IMR-90 (cell line): ENCODE data around the gene MT1X. TPM values are rescaled to one million over a fixed set of nuclear protein-coding genes. Genes with fewer than 3 reads are reported as not detected.

Source experiments
- ATAC-seq: fragments of 200-7000 bp; cut with Tn5 transposase; 2 replicates; pipeline ENCODE4 v1.9.1; 2020; ENCODE audit warnings: low read depth, mild to moderate bottlenecking, moderate library complexity
- BruUV-seq: library from RNA; stranded (reverse); fragments of 400-500 nt; replicated peaks from 2 replicates; lab custom pipeline; 2021; lab: Mats Ljungman, UMichigan
- CTCF ChIA-PET: fragments of 300-600 bp; formaldehyde crosslinking; extraction: SDS; loops from one replicate; lab custom pipeline; 2021; ENCODE audit warnings: antibody characterized with exemption; lab: Yijun Ruan, JAX
- POLR2A ChIA-PET: fragments of 300-600 bp; sonication (Branson Sonifier 250); formaldehyde crosslinking; loops from one replicate; lab custom pipeline; 2022; ENCODE audit warnings: antibody characterized with exemption; ENCODE audit not compliant: unreplicated experiment; lab: Charles Lee
- DNase-seq: peaks from one replicate; pipeline ENCODE4 v3.0.0; 2013
- H2AFZ ChIP-seq: replicated peaks from 2 replicates; pipeline ENCODE3; 2013; ENCODE audit warnings: low read length, mild to moderate bottlenecking; ENCODE audit not compliant: poor library complexity
- H2AK5ac ChIP-seq: 2 replicates; pipeline ENCODE4 v1.6.1; 2013; ENCODE audit warnings: low read depth, low read length, inconsistent platforms
- H2AK9ac ChIP-seq: replicated peaks from 2 replicates; pipeline ENCODE3; 2013; ENCODE audit warnings: mild to moderate bottlenecking, low read depth, low read length, moderate library complexity; ENCODE audit not compliant: poor library complexity
- H2BK120ac ChIP-seq: 2 replicates; pipeline ENCODE4 v1.6.1; 2013; ENCODE audit warnings: low read depth, low read length, inconsistent platforms
- H2BK15ac ChIP-seq: 3 replicates; pipeline ENCODE4 v1.6.1; 2013; ENCODE audit warnings: low read depth, low read length, inconsistent platforms
- H2BK20ac ChIP-seq: 2 replicates; pipeline ENCODE4 v1.6.1; 2013; ENCODE audit warnings: low read depth, mild to moderate bottlenecking, inconsistent platforms, low read length, moderate library complexity
- H2BK5ac ChIP-seq: 2 replicates; pipeline ENCODE4 v1.6.1; 2013; ENCODE audit warnings: mild to moderate bottlenecking, low read depth, low read length, inconsistent platforms; ENCODE audit not compliant: poor library complexity, severe bottlenecking
- H3K14ac ChIP-seq: replicated peaks from 2 replicates; pipeline ENCODE4 v1.6.1; 2013; ENCODE audit warnings: low read depth, low read length, inconsistent platforms
- H3K18ac ChIP-seq: 2 replicates; pipeline ENCODE4 v1.6.1; 2013; ENCODE audit warnings: low read depth, low read length, control low read depth
- H3K23ac ChIP-seq: 2 replicates; pipeline ENCODE4 v1.6.1; 2013; ENCODE audit warnings: low read depth, low read length, inconsistent platforms
- H3K27ac ChIP-seq: 2 replicates; pipeline ENCODE4 v1.5.1; 2013; ENCODE audit warnings: mild to moderate bottlenecking, control low read depth, low read length; ENCODE audit not compliant: insufficient read depth
- H3K27me3 ChIP-seq: 2 replicates; pipeline ENCODE4 v1.6.1; 2013; ENCODE audit warnings: low read length; ENCODE audit not compliant: control insufficient read depth, insufficient read depth
- H3K36me3 ChIP-seq: 2 replicates; pipeline ENCODE4 v1.6.1; 2013; ENCODE audit warnings: low read length, mixed read lengths; ENCODE audit not compliant: control insufficient read depth, insufficient read depth
- H3K4ac ChIP-seq: 2 replicates; pipeline ENCODE4 v1.6.1; 2013; ENCODE audit warnings: low read depth, low read length, inconsistent platforms
- H3K4me1 ChIP-seq: 2 replicates; pipeline ENCODE4 v1.6.1; 2013; ENCODE audit warnings: low read length, mixed read lengths; ENCODE audit not compliant: control insufficient read depth, insufficient read depth
- H3K4me2 ChIP-seq: 2 replicates; pipeline ENCODE4 v1.6.1; 2013; ENCODE audit warnings: low read depth, mild to moderate bottlenecking, control low read depth, low read length, moderate library complexity
- H3K4me3 ChIP-seq: 2 replicates; pipeline ENCODE4 v1.5.1; 2013; ENCODE audit warnings: low read depth, mild to moderate bottlenecking, control low read depth, low read length, moderate library complexity; ENCODE audit not compliant: insufficient read depth
- H3K56ac ChIP-seq: 2 replicates; pipeline ENCODE4 v1.6.1; 2013; ENCODE audit warnings: low read length, inconsistent platforms; ENCODE audit not compliant: insufficient read depth; ENCODE audit errors: extremely low read depth
- H3K79me1 ChIP-seq, 2 experiments: 2 replicates each; pipeline ENCODE4 v1.6.1; 2013; ENCODE audit warnings: low read length in 2 of 2, inconsistent platforms in 1 of 2, low read depth in 1 of 2
- H3K9ac ChIP-seq: 2 replicates; pipeline ENCODE4 v1.6.1; 2013; ENCODE audit warnings: low read depth, low read length, control low read depth
- H3K9me1 ChIP-seq: 2 replicates; pipeline ENCODE4 v1.6.1; 2013; ENCODE audit warnings: low read length, inconsistent platforms; ENCODE audit not compliant: insufficient read depth
- H3K9me3 ChIP-seq: 2 replicates; pipeline ENCODE4 v1.6.1; 2013; ENCODE audit warnings: low read length; ENCODE audit not compliant: control insufficient read depth, insufficient read depth
- H4K20me1 ChIP-seq: 2 replicates; pipeline ENCODE4 v1.6.1; 2013; ENCODE audit warnings: low read length, inconsistent platforms; ENCODE audit not compliant: insufficient read depth
- H4K5ac ChIP-seq: 2 replicates; pipeline ENCODE4 v1.6.1; 2013; ENCODE audit warnings: mild to moderate bottlenecking, low read depth, low read length, control low read depth
- H4K8ac ChIP-seq, 2 experiments: 2 replicates each; pipeline ENCODE4 v1.6.1; 2013; ENCODE audit warnings: low read depth in 2 of 2, low read length in 2 of 2, control low read depth in 1 of 2, inconsistent platforms in 1 of 2
- H4K91ac ChIP-seq: 2 replicates; pipeline ENCODE4 v1.6.1; 2013; ENCODE audit warnings: low read depth, low read length, inconsistent platforms; ENCODE audit not compliant: insufficient read depth
- CHD1 ChIP-seq: IDR thresholded peaks from 2 replicates; pipeline ENCODE4 v1.6.1; 2012; ENCODE audit warnings: low read depth, low read length, improper control_type of control experiment
- ELK1 ChIP-seq: fragments of 150-350 bp; IDR thresholded peaks from 2 replicates; pipeline ENCODE4 v1.6.1; 2016; ENCODE audit warnings: low read depth, mild to moderate bottlenecking, low read length, moderate library complexity, borderline replicate concordance
- FOS ChIP-seq: fragments of 150-350 bp; IDR thresholded peaks from 2 replicates; pipeline ENCODE4 v1.6.1; 2016; ENCODE audit warnings: low read depth, low read length
- MAFK ChIP-seq: IDR thresholded peaks from 2 replicates; pipeline ENCODE4 v1.6.1; 2012; ENCODE audit warnings: low read depth, low read length, improper control_type of control experiment
- MXI1 ChIP-seq: IDR thresholded peaks from 2 replicates; pipeline ENCODE4 v1.6.1; 2012; ENCODE audit warnings: low read depth, mild to moderate bottlenecking, low read length, moderate library complexity, borderline replicate concordance
- NFE2L2 ChIP-seq: fragments of 150-350 bp; IDR thresholded peaks from 2 replicates; pipeline ENCODE4 v1.6.1; 2016; ENCODE audit warnings: low read depth, mild to moderate bottlenecking, low read length
- POLR2A ChIP-seq: IDR thresholded peaks from 2 replicates; pipeline ENCODE4 v1.6.1; 2012; ENCODE audit warnings: mild to moderate bottlenecking, low read depth, low read length
- RAD21 ChIP-seq: IDR thresholded peaks from 2 replicates; pipeline ENCODE4 v1.6.1; 2012; ENCODE audit warnings: low read length, improper control_type of control experiment
- RCOR1 ChIP-seq: IDR thresholded peaks from 2 replicates; pipeline ENCODE4 v1.6.1; 2012; ENCODE audit warnings: mild to moderate bottlenecking, low read length, improper control_type of control experiment; ENCODE audit not compliant: insufficient replicate concordance
- RFX5 ChIP-seq: IDR thresholded peaks from 2 replicates; pipeline ENCODE4 v1.8.0; 2012; ENCODE audit warnings: low read depth, mild to moderate bottlenecking, low read length, moderate library complexity
- WGBS, 2 experiments: methylation state at CpG; one replicate each; pipeline versions ENCODE4 v1.1.5 to v1.1.7; 2013; ENCODE audit warnings: missing lambda C conversion rate in 2 of 2; ENCODE audit not compliant: insufficient read length in 1 of 2; ENCODE audit errors: extremely low coverage in 2 of 2; 5-methylcytosine and 5-hydroxymethylcytosine counted together
- dilution Hi-C: fragments of 300-500 bp; cut with HindIII; formaldehyde crosslinking; loops from one replicate; pipeline ENCODE4 v1.14.3; 2018; ENCODE audit warnings: low sequenced_read_pairs; ENCODE audit not compliant: unreplicated experiment
- in situ Hi-C: fragments of 300-500 bp; cut with MboI; formaldehyde crosslinking; loops from 3 replicates; pipeline ENCODE4 v1.14.3; 2019; ENCODE audit warnings: low sequenced_read_pairs, inconsistent platforms, mixed read lengths
- intact Hi-C: fragments of 100-400 bp; cut with micrococcal nuclease; formaldehyde crosslinking; loops from 2 replicates; pipeline ENCODE4 v1.10.0; 2022
- polyA plus RNA-seq, 3 experiments: library from polyadenylated mRNA; depleted of rRNA; stranded (reverse); fragments of >200 nt; gene quantifications; 2 replicates each; pipeline ENCODE4 v1.2.3, GENCODE V29; 2012; ENCODE audit warnings: low replicate concordance in 1 of 3
- total RNA-seq: library from RNA; depleted of rRNA; stranded (reverse); fragments of >200 nt; gene quantifications from 2 replicates; pipeline ENCODE4 v1.2.3, GENCODE V29; 2012

MT1X gene
- total and polyA plus RNA-seq, 2 of the 4 experiments (the other 2 are of a cell fraction) = 5.6 to 170 TPM

- H3K4me1 ChIP-seq = no peaks in the 10 kb centered on the region; the same call in 1 of the 2 replicates
- no peak overlapping the region; the same call in 1 of the 2 replicates for H3K4me3 ChIP-seq
- H4K20me1 ChIP-seq = no peaks in the 10 kb centered on the region
- H3K18ac ChIP-seq = no peak overlapping the region
- H3K4me2 ChIP-seq = no peak overlapping the region; the same call in 1 of the 2 replicates
- TF ChIP-seq MXI1 = no peak
- no peak for TF ChIP-seq FOS
- no peak for TF ChIP-seq NFE2L2
- no peak for TF ChIP-seq MAFK
- no peak for TF ChIP-seq RFX5
- no peak for TF ChIP-seq CHD1
- no peak for TF ChIP-seq ELK1
- no peak for TF ChIP-seq RCOR1
- no peak for TF ChIP-seq POLR2A
- TF ChIP-seq RAD21 = no peak
- no peaks in the 10 kb centered on the region for H3K36me3 ChIP-seq
- ChIA-PET POLR2A (no interaction called here), CTCF (no interaction called here)
- WGBS, 2 experiments = 11% methylated on average over 20 of the region's 40 CpGs; no CpG with 5 or more reads in 1 of the 2 experiments
- H3K9ac ChIP-seq = no peak overlapping the region
- no peak overlapping the region for H3K56ac ChIP-seq
- H4K8ac ChIP-seq = no peak overlapping the region
- no peak overlapping the region for H3K27ac ChIP-seq
- H3K4ac ChIP-seq = no peak overlapping the region
- H3K79me1 ChIP-seq = no peaks in the 10 kb centered on the region
- no peak overlapping the region for H3K23ac ChIP-seq
- H2AK9ac ChIP-seq = no peak overlapping the region
- H2AFZ ChIP-seq = no peak overlapping the region
- H4K5ac ChIP-seq = no peak overlapping the region
- no peak overlapping the region for H2AK5ac ChIP-seq
- dilution Hi-C loops (no loop called here), intact Hi-C loops (no loop called here), in situ Hi-C loops (no loop called here)
- H4K91ac ChIP-seq = no peak overlapping the region
- H2BK120ac ChIP-seq = no peak overlapping the region
- ATAC-seq = no peak
- H3K14ac ChIP-seq = no peak overlapping the region
- H2BK20ac ChIP-seq = no peak overlapping the region
- H3K27me3 ChIP-seq = peaks cover 88% of the 10 kb centered on the region
- no peak overlapping the region for H2BK15ac ChIP-seq
- BruUV-seq = no TSS peak
- DNase-seq = no peak
- H3K9me1 ChIP-seq = no peaks in the 10 kb centered on the region
- peaks cover 2% of the 10 kb centered on the region; the same call in 1 of the 2 replicates for H3K9me3 ChIP-seq
- H2BK5ac ChIP-seq = no peak overlapping the region
Observed at GRCh38 chr16:56635441-56635967, 46.8 kb upstream of the MT1X start.
